GM10248 (cell line): ENCODE data around the gene FER.
"Not testable (repeated sequence)": the region's sequence is repeated elsewhere in the genome, so short reads cannot be mapped to it uniquely, and the experiment has no call there.

ENCODE experiments used
- CTCF ChIA-PET: fragments of 300-600 bp; sonication (Branson Sonifier 250); formaldehyde crosslinking; extraction: SDS; loops from one replicate; lab custom pipeline; 2021; ENCODE audit warnings: antibody characterized with exemption; lab: Yijun Ruan, JAX
- POLR2A ChIA-PET: fragments of 350-650 bp; sonication (Branson Sonifier 250); formaldehyde crosslinking; extraction: SDS; loops from one replicate; lab custom pipeline; 2020; ENCODE audit warnings: antibody characterized with exemption; lab: Yijun Ruan, JAX
- DNase-seq: peaks from one replicate; pipeline ENCODE4 v3.0.0; 2012; ENCODE audit errors: extremely low spot score
- CTCF ChIP-seq: IDR thresholded peaks from 2 replicates; pipeline ENCODE4 v1.5.1; 2012; ENCODE audit warnings: mild to moderate bottlenecking, low read depth; ENCODE audit errors: extremely low read depth, missing control alignments, control extremely low read depth

FER gene

GRCh38 chr5:108862211-108862610 is 114.5 kb downstream of the FER start:
- no peak for TF ChIP-seq CTCF
- DNase-seq, result no peak
- CTCF ChIA-PET, result interaction anchor here (1.0 kb wide), 2 partner anchors 11 to 12 kb away, joined by 3 to 4 read pairs; no protein-coding TSS in a partner anchor

GRCh38 chr5:108866097-108866496 is 118.4 kb downstream of the FER start:
- CTCF ChIA-PET, POLR2A ChIA-PET, DNase-seq: not testable (repeated sequence)

More at GRCh38 chr5:108862211-108862610, 114.5 kb downstream of the FER start:
- POLR2A ChIA-PET, result no interaction called here

GRCh38 chr5:108867656-108868055 is 120.0 kb downstream of the FER start:
- DNase-seq, result no peak
- CTCF ChIA-PET, result no interaction called here
- POLR2A ChIA-PET, result no interaction called here
- no peak for TF ChIP-seq CTCF

GRCh38 chr5:108869066-108869465 is 121.4 kb downstream of the FER start:
- POLR2A ChIA-PET, result no interaction called here
- CTCF ChIA-PET, result interaction anchor here (1.1 kb wide), 1 partner anchor 11 kb away, joined by 3 read pairs; no protein-coding TSS in a partner anchor
- no peak for TF ChIP-seq CTCF
- no peak for DNase-seq

GRCh38 chr5:108876451-108876850 is 128.8 kb downstream of the FER start:
- TF ChIP-seq CTCF, result no peak
- DNase-seq, result no peak
- POLR2A ChIA-PET, result no interaction called here
- CTCF ChIA-PET, result no interaction called here

GRCh38 chr5:108878756-108879155 is 131.1 kb downstream of the FER start:
- no peak for DNase-seq
- TF ChIP-seq CTCF, result no peak
- POLR2A ChIA-PET, result no interaction called here
- CTCF ChIA-PET, result no interaction called here

- TF ChIP-seq CTCF, result no peak
- CTCF ChIA-PET, result no interaction called here
- POLR2A ChIA-PET, result no interaction called here
These were observed 133.4 kb downstream of the FER start for GRCh38 chr5:108881133-108881532.

More at GRCh38 chr5:108881133-108881532, 133.4 kb downstream of the FER start:
- no peak for DNase-seq
